Placental epithelial cell (primary cell): ENCODE results near the gene WIZ. TPM values are rescaled to one million over a fixed set of nuclear protein-coding genes. Genes with fewer than 3 reads are reported as not detected.

ENCODE experiments used
- small RNA-seq: library from RNA; depleted of rRNA; stranded (forward); fragments of <200 nt; gene quantifications from one replicate; pipeline ENCODE3, GENCODE V24; 2012
- total RNA-seq: library from RNA; depleted of rRNA; stranded (reverse); fragments of >200 nt; gene quantifications from 2 replicates; pipeline ENCODE4 v1.2.3, GENCODE V29; 2012

The WIZ gene, protein sequence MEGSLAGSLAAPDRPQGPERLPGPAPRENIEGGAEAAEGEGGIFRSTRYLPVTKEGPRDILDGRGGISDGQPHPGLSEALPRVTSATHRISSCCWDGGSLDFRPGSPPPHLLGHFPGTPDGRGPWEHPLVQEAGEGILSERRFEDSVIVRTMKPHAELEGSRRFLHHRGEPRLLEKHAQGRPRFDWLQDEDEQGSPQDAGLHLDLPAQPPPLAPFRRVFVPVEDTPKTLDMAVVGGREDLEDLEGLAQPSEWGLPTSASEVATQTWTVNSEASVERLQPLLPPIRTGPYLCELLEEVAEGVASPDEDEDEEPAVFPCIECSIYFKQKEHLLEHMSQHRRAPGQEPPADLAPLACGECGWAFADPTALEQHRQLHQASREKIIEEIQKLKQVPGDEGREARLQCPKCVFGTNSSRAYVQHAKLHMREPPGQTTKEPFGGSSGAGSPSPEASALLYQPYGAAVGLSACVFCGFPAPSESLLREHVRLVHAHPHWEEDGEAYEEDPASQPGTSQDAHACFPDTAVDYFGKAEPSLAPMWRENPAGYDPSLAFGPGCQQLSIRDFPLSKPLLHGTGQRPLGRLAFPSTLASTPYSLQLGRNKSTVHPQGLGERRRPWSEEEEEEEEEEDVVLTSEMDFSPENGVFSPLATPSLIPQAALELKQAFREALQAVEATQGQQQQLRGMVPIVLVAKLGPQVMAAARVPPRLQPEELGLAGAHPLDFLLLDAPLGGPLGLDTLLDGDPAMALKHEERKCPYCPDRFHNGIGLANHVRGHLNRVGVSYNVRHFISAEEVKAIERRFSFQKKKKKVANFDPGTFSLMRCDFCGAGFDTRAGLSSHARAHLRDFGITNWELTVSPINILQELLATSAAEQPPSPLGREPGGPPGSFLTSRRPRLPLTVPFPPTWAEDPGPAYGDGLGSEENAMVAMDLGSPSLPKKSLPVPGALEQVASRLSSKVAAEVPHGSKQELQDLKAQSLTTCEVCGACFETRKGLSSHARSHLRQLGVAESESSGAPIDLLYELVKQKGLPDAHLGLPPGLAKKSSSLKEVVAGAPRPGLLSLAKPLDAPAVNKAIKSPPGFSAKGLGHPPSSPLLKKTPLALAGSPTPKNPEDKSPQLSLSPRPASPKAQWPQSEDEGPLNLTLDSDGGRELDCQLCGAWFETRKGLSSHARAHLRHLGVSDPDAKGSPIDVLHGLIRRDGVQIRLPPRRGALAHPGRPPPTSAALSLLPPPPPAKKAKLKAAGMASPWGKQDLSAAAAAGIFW (N-terminal part only)
- 13.3 and 14.6 TPM in 2 replicates for total RNA-seq

DNA sequence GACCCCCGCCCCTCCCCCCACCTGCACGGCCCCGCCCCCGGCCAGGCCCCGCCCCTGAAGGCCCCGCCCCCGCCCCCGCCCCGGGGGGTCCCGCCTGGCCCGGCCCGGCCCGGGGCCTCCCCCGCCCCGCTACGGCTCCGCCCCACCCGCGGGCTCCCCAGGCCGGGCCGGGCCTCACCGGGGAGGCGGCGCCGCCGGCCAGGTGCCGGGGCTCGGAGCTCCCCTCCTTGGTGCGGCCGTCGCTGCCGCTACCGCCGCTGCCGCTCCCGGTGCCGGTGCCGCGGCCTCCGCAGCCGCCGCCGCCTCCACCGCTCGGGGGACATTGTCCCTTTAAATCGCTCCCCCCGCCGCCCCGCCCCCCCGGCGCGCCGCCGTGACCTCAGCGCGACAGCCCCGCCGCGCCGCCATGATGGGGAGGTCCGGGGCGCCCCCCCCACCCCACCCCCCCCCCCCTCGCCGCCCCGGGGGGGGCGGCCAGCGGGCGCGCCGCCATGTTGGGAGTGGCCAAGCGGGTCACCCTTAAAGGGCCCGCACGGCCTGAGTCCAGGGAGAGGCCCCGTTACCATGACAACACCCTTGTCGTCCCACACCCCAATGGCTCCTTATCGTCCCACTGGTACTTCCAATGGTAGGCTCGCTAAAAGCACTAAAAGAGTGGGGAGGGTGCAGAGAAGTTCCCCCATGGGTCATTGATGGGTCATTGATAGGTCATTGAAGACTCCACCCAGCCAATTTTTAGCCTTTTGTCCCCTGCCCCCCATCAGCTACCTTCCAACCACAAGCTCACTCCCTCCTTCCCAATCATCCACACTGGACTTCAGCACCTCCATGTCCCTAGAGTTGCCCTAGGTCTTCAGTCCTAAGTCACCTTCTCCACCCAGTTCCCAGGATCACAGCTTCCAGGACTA, at the start of gene WIZ:
WIZ (minus strand) TSS at position 337 of the 908 bp plus-strand sequence. CDS start 1,649 bp downstream, outside the sequence.

DNA sequence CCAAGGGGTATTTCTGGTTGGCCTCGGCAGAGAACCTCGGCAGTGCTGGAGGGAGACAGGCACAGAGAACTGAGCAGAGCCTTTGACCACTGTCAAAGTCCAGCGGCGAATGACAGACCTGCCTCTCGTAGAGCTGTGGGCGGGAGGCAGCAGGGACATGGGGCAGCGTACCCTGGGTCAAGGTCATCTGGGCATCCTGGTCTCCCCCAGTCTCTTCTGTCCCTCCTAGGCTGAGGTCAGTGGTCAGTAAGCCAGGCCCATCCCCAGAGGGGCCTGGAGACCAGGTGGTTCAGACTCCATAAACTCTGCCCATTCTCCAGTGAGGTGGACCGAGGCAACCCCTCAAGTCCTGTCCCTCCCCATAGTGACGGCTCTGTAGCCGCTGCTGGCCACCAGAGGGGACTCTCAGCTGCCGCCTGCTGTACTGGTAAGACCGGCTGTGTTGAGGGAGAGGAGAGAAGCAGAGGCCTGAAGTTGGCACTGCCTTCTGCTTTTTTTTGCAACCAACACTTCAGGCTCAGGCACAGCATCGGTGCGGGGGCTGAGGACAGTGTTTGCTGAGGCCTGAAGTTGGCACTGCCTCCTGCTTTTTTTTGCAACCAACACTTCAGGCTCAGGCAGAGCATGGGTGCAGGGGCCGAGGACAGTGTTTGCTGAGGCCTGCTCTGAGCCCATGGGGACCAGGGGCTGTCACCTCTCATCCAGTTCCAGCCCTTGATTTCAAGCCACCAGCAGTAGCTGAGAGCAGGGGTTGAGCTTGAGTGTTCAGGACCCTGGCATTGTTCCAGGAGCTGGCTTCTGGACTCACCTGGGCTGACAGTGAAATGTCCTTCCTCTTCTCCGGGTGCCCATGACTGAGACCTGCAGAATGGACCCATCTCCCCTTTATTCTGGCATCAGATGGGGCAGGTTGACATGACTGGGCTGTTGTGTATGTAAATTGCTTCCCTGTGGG, 29.9 kb upstream of the WIZ start, which contains the start of gene PGLYRP2:
PGLYRP2 (minus strand) TSS at position 111 of the 955 bp plus-strand sequence. CDS start 130 bp downstream, outside the sequence.

DNA sequence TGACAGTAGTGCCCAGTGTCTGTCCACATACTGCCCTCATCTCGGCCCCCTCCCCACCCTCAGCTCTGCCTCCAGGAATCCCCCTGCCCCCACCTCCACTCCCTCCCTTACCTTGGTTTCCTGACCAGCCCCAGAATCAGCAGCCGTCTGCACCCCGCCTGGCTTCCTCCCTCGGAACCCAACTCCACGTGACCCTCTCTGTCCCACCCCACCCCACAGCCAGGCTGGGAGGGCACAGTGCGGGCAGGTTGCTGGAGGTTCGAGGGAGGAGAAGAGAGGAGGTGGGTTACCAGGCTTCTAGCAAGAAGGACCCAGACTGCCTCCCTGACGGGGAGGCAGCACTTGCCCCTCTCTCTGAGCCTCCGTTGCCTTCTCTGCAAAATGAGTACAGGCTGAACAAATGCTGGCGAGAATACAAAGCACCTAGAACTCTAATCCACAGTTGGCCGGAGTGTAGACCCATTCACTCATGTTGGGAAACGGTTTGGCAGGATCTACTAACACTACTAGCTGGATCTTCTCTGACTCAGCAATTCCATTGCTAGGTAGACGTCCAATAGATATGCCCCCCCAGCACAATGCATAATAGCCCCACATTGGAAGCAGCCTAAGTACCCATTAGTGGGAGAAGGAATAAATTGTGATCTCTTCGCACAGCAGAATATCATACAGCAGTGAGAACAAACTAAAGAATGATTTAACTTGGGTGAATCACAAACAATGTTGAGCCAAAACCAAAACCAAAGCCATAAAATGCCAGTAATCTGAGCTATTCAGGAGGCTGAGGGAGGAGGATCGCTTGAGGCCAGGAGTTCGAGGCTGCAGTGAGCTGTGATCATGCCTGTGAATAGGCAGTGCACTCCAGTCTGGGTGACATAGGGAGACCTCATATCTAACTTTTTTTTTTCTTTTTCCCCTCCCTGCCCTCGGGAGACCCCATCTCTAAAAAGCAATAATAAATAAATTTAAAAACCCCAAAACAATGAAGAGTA, 14.9 kb upstream of the WIZ start, which contains the start of gene RASAL3:
RASAL3 (minus strand) TSS at position 151 of the 992 bp plus-strand sequence. CDS start 186 bp downstream, outside the sequence.

DNA sequence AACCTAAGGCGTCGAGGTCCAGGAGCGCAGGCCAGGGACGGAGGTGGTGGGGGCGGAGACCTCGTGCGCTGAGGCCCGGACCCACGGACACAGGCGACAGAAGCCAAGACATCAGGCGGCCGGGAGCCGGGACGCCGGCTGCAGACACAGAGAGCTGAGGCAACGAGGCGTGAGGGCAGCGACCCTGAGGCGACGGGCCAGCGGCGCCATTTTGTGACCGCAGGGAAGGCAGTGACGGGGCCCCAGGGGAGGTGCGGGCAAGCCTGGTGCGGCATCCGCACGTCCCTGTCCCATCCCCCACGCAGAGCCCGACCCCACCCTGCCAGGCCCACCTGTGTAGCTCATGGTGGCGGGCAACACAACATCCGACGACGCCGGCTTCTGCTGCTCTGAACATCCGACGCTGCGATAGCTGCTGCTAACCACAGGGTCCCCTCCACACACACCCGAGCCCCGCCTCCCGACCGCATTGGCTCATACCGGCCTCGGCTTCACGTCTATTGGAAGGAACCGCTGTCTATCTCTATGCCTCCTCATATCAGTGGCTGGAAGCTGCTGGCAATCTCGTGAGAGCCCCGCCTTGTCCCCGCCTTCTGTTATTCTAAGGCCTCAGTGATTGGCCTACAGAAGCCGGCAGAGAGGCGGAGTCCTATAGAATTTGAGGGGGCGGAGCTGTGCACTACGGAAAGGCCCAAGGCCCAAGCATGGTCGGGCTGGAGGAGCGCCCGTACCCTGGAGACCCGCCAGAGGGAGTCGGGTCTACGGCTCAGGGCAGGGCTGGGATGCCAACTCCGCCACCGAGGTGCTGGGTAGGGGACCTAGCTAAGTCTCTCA, 31.0 kb downstream of the WIZ start, which contains the start of gene AKAP8L:
AKAP8L (minus strand) TSS at position 410 of the 834 bp plus-strand sequence; CDS start at position 345, 65 bp downstream.

DNA sequence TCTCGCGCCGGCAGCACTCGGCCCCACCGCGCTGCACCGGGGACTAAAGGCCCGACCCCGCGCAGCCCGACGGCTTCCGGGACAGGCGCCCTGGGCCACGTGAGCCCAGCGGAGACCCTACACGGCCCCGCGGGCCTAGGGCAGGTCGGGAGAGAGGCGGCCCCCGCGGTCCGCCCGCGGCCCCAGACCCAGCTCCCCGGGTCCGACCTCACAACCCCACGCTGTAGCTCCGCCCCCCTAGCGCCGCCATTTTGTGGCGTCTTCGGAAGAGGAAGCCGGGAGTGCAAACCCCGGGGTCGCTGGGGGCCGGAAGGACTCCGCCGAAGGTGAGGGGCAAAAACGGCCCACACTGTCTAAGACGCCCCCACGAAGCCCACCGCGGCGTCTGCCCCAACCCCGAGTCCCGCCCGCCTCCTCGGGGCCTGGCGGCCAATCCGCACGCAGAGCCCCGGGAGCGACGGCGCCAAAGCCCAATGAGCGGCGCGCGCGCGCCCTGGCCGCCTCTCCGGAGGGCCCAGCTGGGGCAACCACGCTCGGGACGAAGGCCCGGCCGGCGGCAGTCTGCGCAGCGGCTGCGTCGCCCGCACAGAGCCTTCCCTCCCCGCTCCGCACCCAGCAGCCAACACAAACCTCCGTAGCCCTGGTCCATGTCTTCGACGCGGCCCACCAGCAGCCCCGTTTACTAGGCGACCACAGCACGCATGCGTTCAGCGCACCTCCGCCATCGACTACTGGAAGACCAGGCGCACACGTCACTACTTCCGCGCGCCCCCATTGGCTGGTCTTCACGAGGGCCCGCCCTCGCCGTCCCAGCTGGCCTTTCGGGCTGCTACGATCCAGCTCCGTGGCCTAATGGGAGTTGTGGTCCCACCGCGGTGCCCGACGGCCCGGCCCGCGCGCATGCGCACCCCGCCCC, 70.4 kb downstream of the WIZ start, which contains the start of gene AKAP8:
AKAP8 (minus strand) TSS at position 705 of the 916 bp plus-strand sequence; CDS start at position 649, 56 bp downstream.

Small RNAs within 50 kb of the gene (small RNA-seq; reads per million reads assigned to genes)
- not detected for gene MIR1470

Other genes with a start within 250 kb of the WIZ start
- 0.43 and 1.6 TPM in 2 replicates for gene NOTCH3, start 249.0 kb downstream of the WIZ start, total RNA-seq
- gene EPHX3, start 217.5 kb downstream of the WIZ start, total RNA-seq = 0.11 TPM in 1 of 2 replicates, not detected in the other
- gene BRD4, start 117.4 kb downstream of the WIZ start, total RNA-seq = 26.8 and 28.7 TPM in 2 replicates
- gene AKAP8, start 70.2 kb downstream of the WIZ start, total RNA-seq = 23.9 and 27.5 TPM in 2 replicates
- gene AKAP8L, start 31.0 kb downstream of the WIZ start, total RNA-seq = 49.5 and 64.7 TPM in 2 replicates
- gene RASAL3, start 14.6 kb upstream of the WIZ start, total RNA-seq = 0.39 TPM in 1 of 2 replicates, not detected in the other
- not detected in 2 replicates for gene PGLYRP2, start 29.5 kb upstream of the WIZ start, total RNA-seq
- gene CYP4F22, start 58.6 kb upstream of the WIZ start, total RNA-seq = not detected in 2 replicates
- not detected in 2 replicates for gene CYP4F8, start 165.3 kb upstream of the WIZ start, total RNA-seq
- under 0.01 TPM in 1 of 2 replicates, not detected in the other for gene CYP4F3, start 190.9 kb upstream of the WIZ start, total RNA-seq
- not detected in 2 replicates for gene CYP4F12, start 223.1 kb upstream of the WIZ start, total RNA-seq